Measurements from ENCODE around the gene MEIOC. TPM values are rescaled to one million over a fixed set of nuclear protein-coding genes. Genes with fewer than 3 reads are reported as not detected.

Gene MEIOC
- total and polyA plus RNA-seq, 9 of the 15 experiments (the other 6 are each of a cell fraction or from before 2014, with no cell fraction given): 0.04 to 0.23 (median 0.06) TPM; not detected in 5

- TF ChIP-seq MLLT1 (IDR thresholded peaks at IDR 0.05): peak in 1 of 2 experiments; percentile 29; a peak in 1 of 4 replicates
- TF ChIP-seq DACH1 (IDR thresholded peaks at IDR 0.05; ENCODE audit: partially characterized antibody): peak; percentile 39
- no peak for TF ChIP-seq ZNF609 (CRISPR knock-in tag; IDR thresholded peaks at IDR 0.05; ENCODE audit: borderline replicate concordance)
- no peak for TF ChIP-seq ZBTB9 (CRISPR knock-in tag; IDR thresholded peaks at IDR 0.05)
- TF ChIP-seq SMAD1 (IDR thresholded peaks at IDR 0.05; ENCODE audit: low read depth, low read length, partially characterized antibody): peak; percentile 48
- no peak for TF ChIP-seq RNF219 (CRISPR knock-in tag; IDR thresholded peaks at IDR 0.05)
- no peak for TF ChIP-seq TARDBP (IDR thresholded peaks at IDR 0.05)
- no peak for TF ChIP-seq RCOR1 (IDR thresholded peaks at IDR 0.05; ENCODE audit: borderline replicate concordance in 1 of 2, low read depth in 2 of 2, low read length in 2 of 2)
- no peak for TF ChIP-seq CCAR2 (IDR thresholded peaks at IDR 0.05; ENCODE audit: low read depth, low read length)
Observed at GRCh38 chr17:44689477-44690217, 33.4 kb downstream of the MEIOC start, which contains the start of gene CCDC43 (continued).

All from K562 (cell line).